ENCODE measurements around the gene PCED1B.

Gene PCED1B

GRCh38 chr12:47277972-47278448, 198.6 kb downstream of the PCED1B start:
- TF ChIP-seq, protein P1, sequence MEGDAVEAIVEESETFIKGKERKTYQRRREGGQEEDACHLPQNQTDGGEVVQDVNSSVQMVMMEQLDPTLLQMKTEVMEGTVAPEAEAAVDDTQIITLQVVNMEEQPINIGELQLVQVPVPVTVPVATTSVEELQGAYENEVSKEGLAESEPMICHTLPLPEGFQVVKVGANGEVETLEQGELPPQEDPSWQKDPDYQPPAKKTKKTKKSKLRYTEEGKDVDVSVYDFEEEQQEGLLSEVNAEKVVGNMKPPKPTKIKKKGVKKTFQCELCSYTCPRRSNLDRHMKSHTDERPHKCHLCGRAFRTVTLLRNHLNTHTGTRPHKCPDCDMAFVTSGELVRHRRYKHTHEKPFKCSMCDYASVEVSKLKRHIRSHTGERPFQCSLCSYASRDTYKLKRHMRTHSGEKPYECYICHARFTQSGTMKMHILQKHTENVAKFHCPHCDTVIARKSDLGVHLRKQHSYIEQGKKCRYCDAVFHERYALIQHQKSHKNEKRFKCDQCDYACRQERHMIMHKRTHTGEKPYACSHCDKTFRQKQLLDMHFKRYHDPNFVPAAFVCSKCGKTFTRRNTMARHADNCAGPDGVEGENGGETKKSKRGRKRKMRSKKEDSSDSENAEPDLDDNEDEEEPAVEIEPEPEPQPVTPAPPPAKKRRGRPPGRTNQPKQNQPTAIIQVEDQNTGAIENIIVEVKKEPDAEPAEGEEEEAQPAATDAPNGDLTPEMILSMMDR (IDR thresholded peaks at IDR 0.05) = no peak

GRCh38 chr12:47280543-47281300, 201.3 kb downstream of the PCED1B start:
- TF ChIP-seq, protein P1 (IDR thresholded peaks at IDR 0.05) = no peak

GRCh38 chr12:47281667-47282171, 202.3 kb downstream of the PCED1B start:
- TF ChIP-seq, protein P1 (IDR thresholded peaks at IDR 0.05) = no peak

GRCh38 chr12:47282206-47282605, 202.8 kb downstream of the PCED1B start:
- TF ChIP-seq, protein P1 (IDR thresholded peaks at IDR 0.05) = no peak
